Measurements from ENCODE around the gene RELL1.

Gene RELL1

GRCh38 chr4:37686373-37687193 is at the start of gene RELL1:
Gene RELL1, minus strand, starts transcription at chr4:37686376. Its CDS starts 89 bp downstream, at chr4:37686287.
- peak; percentile 96 for DNase-seq

- DNase-seq: no peak
Measured at GRCh38 chr4:37735578-37735977, 49.4 kb upstream of the RELL1 start.

GRCh38 chr4:37734989-37735388 is 48.8 kb upstream of the RELL1 start:
- no peak for DNase-seq

GRCh38 chr4:37733240-37733867 is 47.2 kb upstream of the RELL1 start:
- DNase-seq: no peak

GRCh38 chr4:37732526-37733186 is 46.5 kb upstream of the RELL1 start:
- DNase-seq: no peak

- no peak for DNase-seq
Measured at GRCh38 chr4:37729649-37730004, 43.5 kb upstream of the RELL1 start.

- DNase-seq: no peak
Measured at GRCh38 chr4:37728064-37728463, 41.9 kb upstream of the RELL1 start.

- DNase-seq: no peak
Measured at GRCh38 chr4:37727635-37728034, 41.5 kb upstream of the RELL1 start.

- no peak for DNase-seq
Measured at GRCh38 chr4:37726666-37727065, 40.5 kb upstream of the RELL1 start.

GRCh38 chr4:37725718-37726117 is 39.5 kb upstream of the RELL1 start:
- DNase-seq: no peak

- no peak for DNase-seq
Measured at GRCh38 chr4:37723067-37723466, 36.9 kb upstream of the RELL1 start.

- DNase-seq: no peak
Measured at GRCh38 chr4:37721995-37722638, 35.9 kb upstream of the RELL1 start.

- DNase-seq: no peak
Measured at GRCh38 chr4:37719021-37719420, 32.8 kb upstream of the RELL1 start.

GRCh38 chr4:37717576-37717975 is 31.4 kb upstream of the RELL1 start:
- no peak for DNase-seq

GRCh38 chr4:37715889-37716402 is 29.8 kb upstream of the RELL1 start:
- no peak for DNase-seq

- no peak for DNase-seq
Measured at GRCh38 chr4:37710491-37710890, 24.3 kb upstream of the RELL1 start.

- no peak for DNase-seq
Measured at GRCh38 chr4:37706032-37706431, 19.9 kb upstream of the RELL1 start.

GRCh38 chr4:37705571-37705970 is 19.4 kb upstream of the RELL1 start:
- DNase-seq: no peak

- no peak for DNase-seq
Measured at GRCh38 chr4:37699868-37700481, 13.8 kb upstream of the RELL1 start.

GRCh38 chr4:37697566-37697965 is 11.4 kb upstream of the RELL1 start:
- DNase-seq: no peak

GRCh38 chr4:37693450-37694190 is 7.4 kb upstream of the RELL1 start:
- DNase-seq: no peak

- DNase-seq: no peak
Measured at GRCh38 chr4:37693030-37693429, 6.9 kb upstream of the RELL1 start.

All from GF-D8 (cell line).